DOHH2 (cell line): ENCODE results near the gene MYL4.

ENCODE experiments used
- EZH2phosphoT487 ChIP-seq: fragments of 200-600 bp; sonication (generic); IDR thresholded peaks from 2 replicates; pipeline ENCODE4 v1.6.1; 2017; ENCODE audit warnings: borderline replicate concordance, mild to moderate bottlenecking, antibody characterized with exemption, low read length, moderate library complexity, mixed read lengths
- TF ChIP-seq, protein P1 (sequence below): fragments of 200-600 bp; sonication (generic); IDR thresholded peaks from one replicate; pipeline ENCODE4 v1.5.1; 2014; ENCODE audit warnings: antibody characterized with exemption, mild to moderate bottlenecking, low read depth, low read length; ENCODE audit not compliant: poor library complexity, severe bottlenecking

DNA sequence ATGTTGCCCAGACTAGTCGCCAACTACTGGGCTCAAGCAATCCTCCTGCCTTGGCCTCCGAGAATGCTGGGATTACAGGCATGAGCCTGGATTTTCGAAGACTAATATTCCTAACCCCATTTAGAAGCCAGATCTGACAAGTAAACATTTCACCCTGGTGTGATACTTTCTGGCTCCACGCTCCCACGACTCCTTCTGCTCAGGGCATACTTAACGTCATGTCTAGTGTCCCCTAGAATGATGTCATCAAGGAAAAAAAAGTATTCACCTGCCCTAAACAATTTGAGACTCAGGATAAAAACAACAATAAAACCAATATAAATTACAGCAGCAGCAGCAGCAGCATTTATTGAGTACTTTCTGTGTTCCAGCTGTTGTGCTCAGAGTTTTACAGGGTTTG is 57.6 kb downstream of the MYL4 start:
- TF ChIP-seq, protein P1, sequence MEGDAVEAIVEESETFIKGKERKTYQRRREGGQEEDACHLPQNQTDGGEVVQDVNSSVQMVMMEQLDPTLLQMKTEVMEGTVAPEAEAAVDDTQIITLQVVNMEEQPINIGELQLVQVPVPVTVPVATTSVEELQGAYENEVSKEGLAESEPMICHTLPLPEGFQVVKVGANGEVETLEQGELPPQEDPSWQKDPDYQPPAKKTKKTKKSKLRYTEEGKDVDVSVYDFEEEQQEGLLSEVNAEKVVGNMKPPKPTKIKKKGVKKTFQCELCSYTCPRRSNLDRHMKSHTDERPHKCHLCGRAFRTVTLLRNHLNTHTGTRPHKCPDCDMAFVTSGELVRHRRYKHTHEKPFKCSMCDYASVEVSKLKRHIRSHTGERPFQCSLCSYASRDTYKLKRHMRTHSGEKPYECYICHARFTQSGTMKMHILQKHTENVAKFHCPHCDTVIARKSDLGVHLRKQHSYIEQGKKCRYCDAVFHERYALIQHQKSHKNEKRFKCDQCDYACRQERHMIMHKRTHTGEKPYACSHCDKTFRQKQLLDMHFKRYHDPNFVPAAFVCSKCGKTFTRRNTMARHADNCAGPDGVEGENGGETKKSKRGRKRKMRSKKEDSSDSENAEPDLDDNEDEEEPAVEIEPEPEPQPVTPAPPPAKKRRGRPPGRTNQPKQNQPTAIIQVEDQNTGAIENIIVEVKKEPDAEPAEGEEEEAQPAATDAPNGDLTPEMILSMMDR = no peak
- no peak for TF ChIP-seq EZH2phosphoT487
